ENCODE measurements around the gene SLC35A3.

DNA sequence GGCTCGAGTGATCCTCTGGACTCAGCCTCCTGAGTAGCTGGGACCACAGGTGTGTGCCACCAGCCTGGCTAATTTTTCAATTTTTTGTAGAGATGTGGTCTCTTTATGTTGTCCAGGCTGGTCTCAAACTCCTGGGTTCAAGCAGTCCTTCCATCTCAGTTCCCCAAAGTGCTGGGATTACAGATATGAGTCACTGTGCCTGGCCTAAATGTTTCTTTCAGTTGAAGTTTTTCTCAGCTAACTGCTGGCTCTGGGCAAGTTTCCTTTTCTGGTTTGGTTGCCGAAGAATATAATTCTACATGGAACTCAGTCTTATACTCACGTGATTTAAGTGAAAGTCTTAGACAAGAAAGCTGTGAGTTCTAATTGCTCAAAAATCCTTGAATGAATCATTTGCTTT, 106.0 kb downstream of the SLC35A3 start:
- TF ChIP-seq CTCF (IDR thresholded peaks at IDR 0.05) = no peak
- TF ChIP-seq EZH2 (IDR thresholded peaks at IDR 0.05) = no peak

Measured in neural progenitor cell (in vitro differentiated cells).